ENCODE data around the gene SELENOF. TPM values are rescaled to one million over a fixed set of nuclear protein-coding genes. Genes with fewer than 3 reads are reported as not detected.

The SELENOF gene
- total and polyA plus RNA-seq, 2 of the 13 experiments (the other 11 are each of a cell fraction or from before 2014, with no cell fraction given): 133 to 163 TPM

- TF ChIP-seq, protein P1, sequence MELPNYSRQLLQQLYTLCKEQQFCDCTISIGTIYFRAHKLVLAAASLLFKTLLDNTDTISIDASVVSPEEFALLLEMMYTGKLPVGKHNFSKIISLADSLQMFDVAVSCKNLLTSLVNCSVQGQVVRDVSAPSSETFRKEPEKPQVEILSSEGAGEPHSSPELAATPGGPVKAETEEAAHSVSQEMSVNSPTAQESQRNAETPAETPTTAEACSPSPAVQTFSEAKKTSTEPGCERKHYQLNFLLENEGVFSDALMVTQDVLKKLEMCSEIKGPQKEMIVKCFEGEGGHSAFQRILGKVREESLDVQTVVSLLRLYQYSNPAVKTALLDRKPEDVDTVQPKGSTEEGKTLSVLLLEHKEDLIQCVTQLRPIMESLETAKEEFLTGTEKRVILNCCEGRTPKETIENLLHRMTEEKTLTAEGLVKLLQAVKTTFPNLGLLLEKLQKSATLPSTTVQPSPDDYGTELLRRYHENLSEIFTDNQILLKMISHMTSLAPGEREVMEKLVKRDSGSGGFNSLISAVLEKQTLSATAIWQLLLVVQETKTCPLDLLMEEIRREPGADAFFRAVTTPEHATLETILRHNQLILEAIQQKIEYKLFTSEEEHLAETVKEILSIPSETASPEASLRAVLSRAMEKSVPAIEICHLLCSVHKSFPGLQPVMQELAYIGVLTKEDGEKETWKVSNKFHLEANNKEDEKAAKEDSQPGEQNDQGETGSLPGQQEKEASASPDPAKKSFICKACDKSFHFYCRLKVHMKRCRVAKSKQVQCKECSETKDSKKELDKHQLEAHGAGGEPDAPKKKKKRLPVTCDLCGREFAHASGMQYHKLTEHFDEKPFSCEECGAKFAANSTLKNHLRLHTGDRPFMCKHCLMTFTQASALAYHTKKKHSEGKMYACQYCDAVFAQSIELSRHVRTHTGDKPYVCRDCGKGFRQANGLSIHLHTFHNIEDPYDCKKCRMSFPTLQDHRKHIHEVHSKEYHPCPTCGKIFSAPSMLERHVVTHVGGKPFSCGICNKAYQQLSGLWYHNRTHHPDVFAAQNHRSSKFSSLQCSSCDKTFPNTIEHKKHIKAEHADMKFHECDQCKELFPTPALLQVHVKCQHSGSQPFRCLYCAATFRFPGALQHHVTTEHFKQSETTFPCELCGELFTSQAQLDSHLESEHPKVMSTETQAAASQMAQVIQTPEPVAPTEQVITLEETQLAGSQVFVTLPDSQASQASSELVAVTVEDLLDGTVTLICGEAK (IDR thresholded peaks at IDR 0.05): no peak
- TF ChIP-seq, protein P1 (CRISPR knock-in tag; IDR thresholded peaks at IDR 0.05): no peak
- TF ChIP-seq, protein P2, sequence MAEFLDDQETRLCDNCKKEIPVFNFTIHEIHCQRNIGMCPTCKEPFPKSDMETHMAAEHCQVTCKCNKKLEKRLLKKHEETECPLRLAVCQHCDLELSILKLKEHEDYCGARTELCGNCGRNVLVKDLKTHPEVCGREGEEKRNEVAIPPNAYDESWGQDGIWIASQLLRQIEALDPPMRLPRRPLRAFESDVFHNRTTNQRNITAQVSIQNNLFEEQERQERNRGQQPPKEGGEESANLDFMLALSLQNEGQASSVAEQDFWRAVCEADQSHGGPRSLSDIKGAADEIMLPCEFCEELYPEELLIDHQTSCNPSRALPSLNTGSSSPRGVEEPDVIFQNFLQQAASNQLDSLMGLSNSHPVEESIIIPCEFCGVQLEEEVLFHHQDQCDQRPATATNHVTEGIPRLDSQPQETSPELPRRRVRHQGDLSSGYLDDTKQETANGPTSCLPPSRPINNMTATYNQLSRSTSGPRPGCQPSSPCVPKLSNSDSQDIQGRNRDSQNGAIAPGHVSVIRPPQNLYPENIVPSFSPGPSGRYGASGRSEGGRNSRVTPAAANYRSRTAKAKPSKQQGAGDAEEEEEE (CRISPR knock-in tag; IDR thresholded peaks at IDR 0.05; ENCODE audit: borderline replicate concordance): no peak
Observed at GRCh38 chr1:86828024-86828423, 85.9 kb downstream of the SELENOF start (continued).
